Cardiac muscle cell (in vitro differentiated cells and primary cell): ENCODE measurements around the gene KLRF1. TPM values are rescaled to one million over a fixed set of nuclear protein-coding genes. Genes with fewer than 3 reads are reported as not detected.

Source experiments
- DNase-seq, 2 donors: peaks; one replicate each; pipeline versions ENCODE4 v3.0.0 to v3.0.0-alpha.2; 2010 to 2017; ENCODE audit warnings: low read depth in 1 of 2, low spot score in 1 of 2
- H3K27ac ChIP-seq: fragments of 200-600 bp; sonication (generic); 2 replicates; pipeline ENCODE4 v1.5.1; 2016
- H3K27me3 ChIP-seq: fragments of 200-600 bp; sonication (generic); 2 replicates; pipeline ENCODE4 v1.6.0; 2016; ENCODE audit warnings: control low read depth
- H3K36me3 ChIP-seq: fragments of 200-600 bp; sonication (generic); 2 replicates; pipeline ENCODE4 v1.5.1; 2016; ENCODE audit warnings: control low read depth
- H3K4me1 ChIP-seq: fragments of 200-600 bp; sonication (generic); 2 replicates; pipeline ENCODE4 v1.8.1; 2017; ENCODE audit warnings: low read depth, mild to moderate bottlenecking, mixed run types
- H3K4me3 ChIP-seq: fragments of 200-600 bp; sonication (generic); 2 replicates; pipeline ENCODE4 v1.5.1; 2016; ENCODE audit warnings: mild to moderate bottlenecking
- H3K9me3 ChIP-seq: fragments of 200-600 bp; sonication (generic); 2 replicates; pipeline ENCODE4 v1.5.1; 2017; ENCODE audit warnings: low read depth, mild to moderate bottlenecking, control low read depth
- CTCF ChIP-seq: IDR thresholded peaks from 2 replicates; pipeline ENCODE4 v1.5.1; 2012; ENCODE audit warnings: low read depth, mild to moderate bottlenecking, low read length
- polyA plus RNA-seq: library from polyadenylated mRNA; unstranded; fragments of >200 nt; fragmentation: Nextera tagmentation; extraction: Ambion mirVana; gene quantifications from 2 replicates; pipeline ENCODE4 v1.2.1, GENCODE V29; 2016
- total RNA-seq: library from RNA; depleted of rRNA; stranded (reverse); fragments of >200 nt; gene quantifications from 2 replicates; pipeline ENCODE4 v1.2.3, GENCODE V29; 2016

Gene KLRF1
- total and polyA plus RNA-seq, 2 experiments from 2014 or later, result not detected

- Histone ChIP-seq H3K9me3 (no peaks in the 10 kb centered on the region), H3K36me3 (no peaks in the 10 kb centered on the region), H3K27ac (no peak overlapping the region), H3K4me3 (no peak overlapping the region), H3K4me1 (no peaks in the 10 kb centered on the region), H3K27me3 (no peaks in the 10 kb centered on the region)
- DNase-seq, result no peak
- no peak for TF ChIP-seq CTCF
Measured at GRCh38 chr12:9799961-9800360, 27.3 kb upstream of the KLRF1 start.

GRCh38 chr12:9805883-9806282 is 21.4 kb upstream of the KLRF1 start:
- no peak for TF ChIP-seq CTCF
- H3K4me3 ChIP-seq, result no peak overlapping the region
- DNase-seq, result no peak
- H3K27me3 ChIP-seq, result no peaks in the 10 kb centered on the region
- no peaks in the 10 kb centered on the region for H3K9me3 ChIP-seq
- no peaks in the 10 kb centered on the region for H3K36me3 ChIP-seq
- peaks cover 3% of the 10 kb centered on the region for H3K4me1 ChIP-seq
- H3K27ac ChIP-seq, result no peak overlapping the region

- Histone ChIP-seq H3K9me3 (no peaks in the 10 kb centered on the region), H3K4me1 (peaks cover 3% of the 10 kb centered on the region), H3K27ac (no peak overlapping the region), H3K27me3 (no peaks in the 10 kb centered on the region), H3K36me3 (no peaks in the 10 kb centered on the region), H3K4me3 (no peak overlapping the region)
- TF ChIP-seq CTCF, result no peak
- DNase-seq, result peak in 1 of 2 donors; percentile 27
Measured at GRCh38 chr12:9806714-9807113, 20.6 kb upstream of the KLRF1 start.

GRCh38 chr12:9808504-9808903 is 18.8 kb upstream of the KLRF1 start:
- H3K27me3 ChIP-seq, result no peaks in the 10 kb centered on the region
- no peak for DNase-seq
- no peak for TF ChIP-seq CTCF
- H3K4me1 ChIP-seq, result peaks cover 3% of the 10 kb centered on the region
- H3K36me3 ChIP-seq, result no peaks in the 10 kb centered on the region
- H3K27ac ChIP-seq, result no peak overlapping the region
- no peak overlapping the region for H3K4me3 ChIP-seq
- no peaks in the 10 kb centered on the region for H3K9me3 ChIP-seq

- peaks cover 3% of the 10 kb centered on the region for H3K4me1 ChIP-seq
- H3K27me3 ChIP-seq, result no peaks in the 10 kb centered on the region
- TF ChIP-seq CTCF, result no peak
- DNase-seq, result no peak
- no peaks in the 10 kb centered on the region for H3K36me3 ChIP-seq
- no peaks in the 10 kb centered on the region for H3K9me3 ChIP-seq
- H3K27ac ChIP-seq, result no peak overlapping the region
- no peak overlapping the region for H3K4me3 ChIP-seq
Measured at GRCh38 chr12:9809338-9809737, 17.9 kb upstream of the KLRF1 start.

GRCh38 chr12:9809866-9810265 is 17.4 kb upstream of the KLRF1 start:
- TF ChIP-seq CTCF, result no peak
- no peak for DNase-seq
- Histone ChIP-seq H3K27ac (no peak overlapping the region), H3K27me3 (no peaks in the 10 kb centered on the region), H3K4me1 (peaks cover 3% of the 10 kb centered on the region), H3K36me3 (no peaks in the 10 kb centered on the region), H3K4me3 (no peak overlapping the region), H3K9me3 (no peaks in the 10 kb centered on the region)
